HCT116 (cell line): Measurements from ENCODE around the gene TMOD1. TPM values are rescaled to one million over a fixed set of nuclear protein-coding genes. Genes with fewer than 3 reads are reported as not detected.
"Not testable (repeated sequence)": the region's sequence is repeated elsewhere in the genome, so short reads cannot be mapped to it uniquely, and the experiment has no call there.

Experiments used
- ATAC-seq: fragments of 200-7000 bp; cut with Tn5 transposase; 2 replicates; pipeline ENCODE4 v1.9.1; 2020; ENCODE audit warnings: mild to moderate bottlenecking, moderate library complexity
- BruUV-seq: library from RNA; stranded (reverse); fragments of 400-500 nt; replicated peaks from 2 replicates; lab custom pipeline; 2021; lab: Mats Ljungman, UMichigan
- CTCF ChIA-PET: fragments of 300-600 bp; sonication (Branson Sonifier 250); formaldehyde crosslinking; loops from one replicate; lab custom pipeline; 2021; ENCODE audit warnings: antibody characterized with exemption; lab: Charles Lee
- POLR2A ChIA-PET: fragments of 300-600, 350-600 bp; sonication (Branson Sonifier 250); formaldehyde crosslinking; loops from one replicate; lab custom pipeline; 2021; ENCODE audit warnings: antibody characterized with exemption; lab: Charles Lee
- RAD21 ChIA-PET, 2 experiments: fragments of 300-600 bp; sonication (Branson Sonifier 250); formaldehyde crosslinking; loops; one replicate each; lab custom pipeline; 2023; ENCODE audit warnings: low total read pairs in 2 of 2; ENCODE audit not compliant: uncharacterized antibody in 2 of 2, unreplicated experiment in 2 of 2, low non-redundant PET in 1 of 2; lab: Charles Lee
- DNase-seq: peaks from one replicate; pipeline ENCODE4 v3.0.0-alpha.2; 2010; ENCODE audit warnings: low read depth, low spot score
- H2AFZ ChIP-seq: fragments of 200-600 bp; shearing (Covaris generic), sonication (generic); 2 replicates; pipeline ENCODE4 v1.6.1; 2017; ENCODE audit warnings: low read depth, mixed run types, mixed read lengths, antibody characterized with exemption, low read length; ENCODE audit not compliant: poor library complexity, severe bottlenecking
- H3K27ac ChIP-seq: 2 replicates; pipeline ENCODE4 v1.5.1; 2012; ENCODE audit warnings: low read depth, low read length
- H3K27me3 ChIP-seq: fragments of 200-600 bp; sonication (generic); 2 replicates; pipeline ENCODE4 v1.6.1; 2016; ENCODE audit warnings: mixed run types, low read length, mixed read lengths; ENCODE audit not compliant: insufficient read depth
- H3K36me3 ChIP-seq, 2 experiments: fragments of 200-500 bp in 1 of 2; fragments of 200-600 bp in 1 of 2; sonication (Bioruptor generic) in 1 of 2; sonication (generic) in 1 of 2; 2 replicates each; pipeline versions ENCODE4 v1.5.1 to v1.6.1; 2014 to 2016; ENCODE audit warnings: low read length in 2 of 2, inconsistent platforms in 1 of 2, mixed read lengths in 1 of 2, mixed run types in 1 of 2; ENCODE audit not compliant: insufficient read depth in 2 of 2, control insufficient read depth in 1 of 2
- H3K4me1 ChIP-seq, 2 experiments: fragments of 200-600 bp in 1 of 2; sonication (generic) in 1 of 2; 2 replicates each; pipeline versions ENCODE4 v1.5.1 to v1.6.1; 2012 to 2017; ENCODE audit warnings: low read length in 2 of 2, inconsistent platforms in 1 of 2, mild to moderate bottlenecking in 1 of 2, mixed read lengths in 1 of 2, mixed run types in 1 of 2, moderate library complexity in 1 of 2; ENCODE audit not compliant: insufficient read depth in 2 of 2, control insufficient read depth in 1 of 2
- H3K4me2 ChIP-seq: fragments of 200-600 bp; sonication (generic); 2 replicates; pipeline ENCODE4 v1.6.1; 2017; ENCODE audit warnings: mixed run types, low read length, mixed read lengths
- H3K4me3 ChIP-seq, 2 experiments: fragments of 200-600 bp in 1 of 2; sonication (generic) in 1 of 2; replicated peaks in 1 of 2; 2 replicates each; pipeline ENCODE4 v1.5.1; 2011 to 2016; ENCODE audit warnings: low read length in 2 of 2, control low read depth in 1 of 2, low read depth in 1 of 2, mild to moderate bottlenecking in 1 of 2, mixed read lengths in 1 of 2, mixed run types in 1 of 2
- H3K79me2 ChIP-seq: fragments of 200-600 bp; sonication (generic); 2 replicates; pipeline ENCODE4 v1.6.1; 2017; ENCODE audit warnings: mild to moderate bottlenecking, mixed run types, low read length, moderate library complexity, mixed read lengths; ENCODE audit not compliant: insufficient read depth
- H3K9ac ChIP-seq: fragments of 200-600 bp; sonication (generic); 2 replicates; pipeline ENCODE4 v1.6.1; 2016; ENCODE audit warnings: low read length, mixed read lengths
- H3K9me2 ChIP-seq: fragments of 200-600 bp; sonication (generic), shearing (Covaris generic); 2 replicates; pipeline ENCODE4 v1.6.1; 2017; ENCODE audit warnings: mixed run types, mild to moderate bottlenecking, moderate library complexity; ENCODE audit not compliant: insufficient read depth
- H3K9me3 ChIP-seq, 2 experiments: fragments of 200-500 bp in 1 of 2; fragments of 200-600 bp in 1 of 2; sonication (Bioruptor generic) in 1 of 2; sonication (generic) in 1 of 2; 2 replicates each; pipeline ENCODE4 v1.6.1; 2014 to 2017; ENCODE audit warnings: low read length in 2 of 2, mixed read lengths in 2 of 2, inconsistent platforms in 1 of 2, low read depth in 1 of 2, mild to moderate bottlenecking in 1 of 2, mixed run types in 1 of 2, moderate library complexity in 1 of 2; ENCODE audit not compliant: control insufficient read depth in 1 of 2, insufficient read depth in 1 of 2
- H4K20me1 ChIP-seq: fragments of 200-600 bp; sonication (generic), shearing (Covaris generic); 2 replicates; pipeline ENCODE4 v1.6.1; 2017; ENCODE audit warnings: mixed run types, mild to moderate bottlenecking, moderate library complexity; ENCODE audit not compliant: insufficient read depth
- CTCF ChIP-seq, 3 experiments: fragments of 200-600 bp in 1 of 3; sonication (generic) in 1 of 3; IDR thresholded peaks in 2 of 3; conservative IDR thresholded peaks in 1 of 3; 2 replicates each; pipeline ENCODE4 v1.5.1; 2012 to 2017; ENCODE audit warnings: low read depth in 2 of 3, low read length in 2 of 3, antibody characterized with exemption in 1 of 3, borderline replicate concordance in 1 of 3, control low read depth in 1 of 3, mild to moderate bottlenecking in 1 of 3, mixed read lengths in 1 of 3, mixed run types in 1 of 3, moderate library complexity in 1 of 3; ENCODE audit not compliant: insufficient read depth in 1 of 3
- EGR1 ChIP-seq: IDR thresholded peaks from 2 replicates; pipeline ENCODE4 v1.6.1; 2012; ENCODE audit warnings: low read depth
- ELF1 ChIP-seq: IDR thresholded peaks from 2 replicates; pipeline ENCODE4 v1.6.1; 2012; ENCODE audit warnings: low read depth, borderline replicate concordance
- MAX ChIP-seq: IDR thresholded peaks from 2 replicates; pipeline ENCODE4 v1.6.1; 2012
- POLR2A ChIP-seq: IDR thresholded peaks from 2 replicates; pipeline ENCODE4 v1.7.0; 2011; ENCODE audit warnings: borderline replicate concordance; ENCODE audit not compliant: insufficient read depth, insufficient read length; ENCODE audit errors: extremely low read depth
- RAD21 ChIP-seq: IDR thresholded peaks from 2 replicates; pipeline ENCODE4 v1.6.1; 2012; ENCODE audit warnings: low read depth, mild to moderate bottlenecking
- intact Hi-C: fragments of 100-400 bp; cut with micrococcal nuclease; formaldehyde crosslinking; loops from 2 replicates; pipeline ENCODE4 v1.10.0; 2022
- total RNA-seq: library from RNA; stranded (reverse); gene quantifications from one replicate; pipeline ENCODE4 v1.2.1, GENCODE V29; 2021; ENCODE audit not compliant: unreplicated experiment

TMOD1 gene
- total RNA-seq, 1 experiment from 2014 or later: 4.4 TPM

GRCh38 chr9:97584778-97585177 lies 83.3 kb downstream of the TMOD1 start:
- H3K9ac ChIP-seq, H3K4me2 ChIP-seq, H3K27me3 ChIP-seq, H3K79me2 ChIP-seq, intact Hi-C loops, RAD21 ChIA-PET, H3K27ac ChIP-seq, CTCF ChIA-PET, H3K4me3 ChIP-seq, DNase-seq, POLR2A ChIA-PET, H3K9me2 ChIP-seq, H4K20me1 ChIP-seq, H2AFZ ChIP-seq, H3K9me3 ChIP-seq, ATAC-seq, H3K36me3 ChIP-seq, BruUV-seq, H3K4me1 ChIP-seq: not testable (repeated sequence)

GRCh38 chr9:97586909-97587308 lies 85.4 kb downstream of the TMOD1 start:
- ATAC-seq, H3K4me3 ChIP-seq, H2AFZ ChIP-seq, H3K4me1 ChIP-seq, intact Hi-C loops, DNase-seq, H4K20me1 ChIP-seq, H3K9me3 ChIP-seq, POLR2A ChIA-PET, H3K9ac ChIP-seq, RAD21 ChIA-PET, H3K36me3 ChIP-seq, CTCF ChIA-PET, H3K4me2 ChIP-seq, H3K27me3 ChIP-seq, H3K9me2 ChIP-seq, H3K27ac ChIP-seq, H3K79me2 ChIP-seq, BruUV-seq: not testable (repeated sequence)

GRCh38 chr9:97591535-97591934 lies 90.1 kb downstream of the TMOD1 start:
- no peaks in the 10 kb centered on the region for H3K9me2 ChIP-seq
- H4K20me1 ChIP-seq: no peaks in the 10 kb centered on the region
- H3K4me1 ChIP-seq: no peaks in the 10 kb centered on the region
- no peaks in the 10 kb centered on the region for H3K9me3 ChIP-seq
- no peak overlapping the region for H3K4me3 ChIP-seq
- ChIA-PET CTCF (no interaction called here), POLR2A (no interaction called here), RAD21 (no interaction called here)
- no peaks in the 10 kb centered on the region for H3K36me3 ChIP-seq
- no peak overlapping the region for H3K27ac ChIP-seq
- TF ChIP-seq ELF1 (no peak), EGR1 (no peak), CTCF (IDR thresholded peaks at IDR 0.05 in 2 of 3, conservative IDR thresholded peaks at IDR 0.05 in 1 of 3; ENCODE audit: borderline replicate concordance in 1 of 3, insufficient read depth in 1 of 3, low read depth in 2 of 3, low read length in 2 of 3) (no peak), MAX (no peak), POLR2A (no peak), RAD21 (no peak)
- BruUV-seq: no TSS peak
- H3K27me3 ChIP-seq: no peaks in the 10 kb centered on the region
- H3K79me2 ChIP-seq: no peaks in the 10 kb centered on the region
- no peak for ATAC-seq
- intact Hi-C loops: no loop called here
- no peak overlapping the region for H2AFZ ChIP-seq
- no peak overlapping the region for H3K4me2 ChIP-seq
- no peak overlapping the region for H3K9ac ChIP-seq
- DNase-seq: no peak
